Inflammatory macrophage (primary cell): ENCODE data around the gene STK38L.
A peak's percentile ranks its signal among the peaks of the same experiment; 100 is the strongest.

Experiments used
- DNase-seq, 2 donors: peaks; one replicate each; pipeline ENCODE4 v3.0.0-alpha.2; 2020 to 2022

Gene STK38L

DNA sequence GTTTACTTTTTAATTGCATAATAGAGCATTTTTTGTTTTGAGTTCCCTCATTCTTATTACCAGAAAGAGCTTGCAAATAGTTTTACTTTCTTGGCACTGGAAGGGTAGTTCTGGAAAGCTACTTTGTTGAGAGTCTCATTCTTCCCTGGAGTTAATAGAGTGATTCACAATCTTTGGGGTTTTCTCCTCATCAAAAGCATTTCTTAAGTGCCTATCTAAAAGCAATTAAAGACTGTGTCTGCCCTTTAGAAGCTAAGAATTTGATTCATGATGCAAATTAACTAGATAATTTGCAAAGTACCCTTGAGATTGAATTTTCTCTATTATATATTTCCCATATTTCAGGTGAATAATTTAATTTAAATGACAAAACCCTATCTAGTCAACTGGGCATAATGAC lies 80.4 kb downstream of the STK38L start:
- DNase-seq, result no peak

GRCh38 chr12:27330846-27331245 lies 86.8 kb downstream of the STK38L start:
- no peak for DNase-seq

DNA sequence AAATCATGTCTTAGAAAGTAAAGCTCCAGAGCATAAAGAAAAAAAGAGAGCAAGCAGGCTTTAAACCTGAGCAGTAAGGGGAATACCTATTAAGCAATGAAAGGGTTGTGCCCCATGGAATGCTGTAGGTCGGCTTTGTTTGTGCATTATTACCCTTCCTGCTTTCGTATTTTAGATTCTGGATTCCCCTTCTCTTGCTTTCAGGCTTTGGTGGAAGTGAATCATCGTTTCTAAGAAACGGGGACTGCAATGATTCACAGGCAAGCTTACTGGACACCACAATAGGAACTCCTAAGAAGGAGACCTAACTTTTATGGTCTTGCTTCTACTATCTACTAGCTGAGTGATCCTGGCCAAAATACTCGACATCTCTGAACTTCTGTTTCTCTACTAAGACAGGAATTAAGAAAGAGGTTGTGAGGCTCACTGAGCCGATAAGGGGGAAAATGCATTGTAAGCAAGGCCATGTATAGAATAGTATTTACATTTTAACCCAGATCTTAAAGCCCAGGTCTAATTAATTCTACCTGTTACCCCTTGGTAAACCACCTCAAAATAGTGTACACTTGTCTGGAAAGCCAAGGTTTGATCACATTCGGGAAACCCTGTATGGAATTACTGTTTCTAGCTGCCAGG lies 87.3 kb downstream of the STK38L start:
- DNase-seq, result peak; percentile 83 to 89

DNA sequence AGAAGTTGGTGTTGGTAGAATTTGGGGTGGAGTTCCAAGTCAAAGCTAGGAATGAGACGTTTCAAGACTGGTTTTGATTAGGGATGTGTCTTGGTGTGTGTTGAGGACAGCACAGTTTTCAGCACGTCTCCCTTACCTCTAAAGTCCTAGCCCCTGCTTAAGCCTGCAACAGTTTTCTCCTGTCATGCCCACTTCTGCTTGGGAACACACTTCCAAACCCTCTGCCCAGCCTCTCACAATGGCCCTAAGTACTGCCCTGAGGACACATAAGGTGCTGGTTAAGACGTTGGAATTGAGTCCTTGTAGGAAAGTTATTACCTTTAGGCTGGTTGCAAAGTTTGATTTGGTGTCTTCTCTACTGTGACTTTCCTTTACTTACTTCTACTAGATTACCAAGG lies 87.8 kb downstream of the STK38L start:
- DNase-seq, result no peak

DNA sequence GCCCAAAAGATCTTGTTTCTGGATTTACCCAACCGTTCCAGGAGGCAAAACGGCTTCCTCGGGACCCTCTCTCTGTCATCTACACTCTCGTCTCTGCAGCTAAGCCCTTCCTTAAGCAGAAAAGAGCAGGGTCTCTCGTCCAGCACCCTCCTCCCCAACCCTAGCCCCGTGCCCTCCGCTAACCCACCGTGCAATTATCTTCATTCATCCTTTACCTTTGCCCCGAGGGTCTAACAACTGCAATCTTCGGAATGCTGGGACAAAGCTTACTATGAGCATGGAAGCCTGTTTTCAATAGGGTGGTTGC lies 88.3 kb downstream of the STK38L start:
- no peak for DNase-seq

DNA sequence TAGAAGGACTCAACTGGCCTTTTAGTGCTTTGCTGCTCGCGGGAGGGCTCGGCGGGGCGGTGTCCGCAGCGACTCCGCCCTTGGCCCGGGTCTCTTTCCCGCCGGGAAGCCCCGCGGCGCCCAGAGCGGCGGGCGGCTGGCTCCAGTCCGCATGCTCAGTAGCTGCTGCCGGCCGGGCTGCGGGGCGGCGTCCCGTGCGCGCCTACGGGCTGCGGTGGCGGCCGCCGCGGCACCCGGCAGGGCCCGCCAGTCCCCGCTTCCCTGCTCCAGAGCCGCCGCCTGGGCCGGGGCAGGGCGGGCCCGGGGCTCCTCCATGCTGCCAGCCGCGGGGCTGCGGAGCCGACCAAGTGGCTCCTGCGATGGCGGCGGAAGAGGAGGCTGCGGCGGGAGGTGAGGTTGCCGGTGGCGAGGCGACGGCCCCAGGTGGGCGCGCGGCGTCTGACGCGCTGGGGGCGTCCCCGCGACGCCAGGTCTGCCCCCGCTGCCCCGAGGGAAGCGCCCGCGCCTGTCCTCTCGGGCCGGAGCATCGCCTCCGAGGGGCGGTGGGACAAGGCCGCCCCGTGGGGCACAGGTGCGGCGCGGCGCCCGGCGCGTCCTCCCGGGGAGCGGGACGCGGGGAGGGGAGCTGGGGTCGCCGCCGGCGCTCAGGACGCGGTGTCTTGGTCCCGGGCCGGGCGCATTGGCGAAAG lies 88.8 kb downstream of the STK38L start, which contains the start of gene BMAL2:
TSS of gene BMAL2 (plus strand) at position 123 of the 689 bp plus-strand sequence. CDS start at position 360, 237 bp downstream.
- DNase-seq, result peak; percentile 6 to 47

DNA sequence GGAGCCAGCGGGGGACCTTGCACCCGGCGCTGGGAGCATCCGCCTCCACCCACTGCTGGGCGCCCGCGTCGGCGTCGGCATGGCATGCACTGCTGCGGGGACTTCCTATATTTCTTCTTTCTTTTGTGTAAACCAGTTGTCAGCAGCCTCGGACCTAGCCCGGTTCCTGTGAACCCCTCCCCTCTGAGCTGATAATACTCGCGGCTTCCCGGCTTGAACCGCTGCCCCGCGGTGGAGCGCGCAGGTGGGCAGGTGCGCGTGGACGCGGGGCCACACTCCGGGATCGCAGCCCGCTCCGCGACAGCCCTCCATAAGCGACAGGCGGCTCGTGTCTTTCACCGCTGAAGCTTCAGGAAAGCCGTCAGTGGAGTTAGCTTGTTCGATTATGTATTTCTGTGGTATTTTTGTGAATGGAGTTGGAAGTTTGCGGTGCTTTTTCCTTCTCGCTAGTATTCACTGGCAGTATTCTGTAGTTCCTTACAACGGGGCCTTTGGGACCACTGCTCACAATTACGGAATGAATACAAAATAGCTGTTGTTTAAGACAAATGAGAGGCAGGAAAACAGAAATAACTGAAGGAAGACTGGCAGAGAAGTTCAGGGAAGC lies 89.4 kb downstream of the STK38L start:
- DNase-seq, result peak; percentile 75 to 83

- peak in 1 of 2 donors; percentile 8 for DNase-seq
These were observed 90.1 kb downstream of the STK38L start for GRCh38 chr12:27334042-27334720.

GRCh38 chr12:27334721-27335082 lies 90.6 kb downstream of the STK38L start:
- no peak for DNase-seq

DNA sequence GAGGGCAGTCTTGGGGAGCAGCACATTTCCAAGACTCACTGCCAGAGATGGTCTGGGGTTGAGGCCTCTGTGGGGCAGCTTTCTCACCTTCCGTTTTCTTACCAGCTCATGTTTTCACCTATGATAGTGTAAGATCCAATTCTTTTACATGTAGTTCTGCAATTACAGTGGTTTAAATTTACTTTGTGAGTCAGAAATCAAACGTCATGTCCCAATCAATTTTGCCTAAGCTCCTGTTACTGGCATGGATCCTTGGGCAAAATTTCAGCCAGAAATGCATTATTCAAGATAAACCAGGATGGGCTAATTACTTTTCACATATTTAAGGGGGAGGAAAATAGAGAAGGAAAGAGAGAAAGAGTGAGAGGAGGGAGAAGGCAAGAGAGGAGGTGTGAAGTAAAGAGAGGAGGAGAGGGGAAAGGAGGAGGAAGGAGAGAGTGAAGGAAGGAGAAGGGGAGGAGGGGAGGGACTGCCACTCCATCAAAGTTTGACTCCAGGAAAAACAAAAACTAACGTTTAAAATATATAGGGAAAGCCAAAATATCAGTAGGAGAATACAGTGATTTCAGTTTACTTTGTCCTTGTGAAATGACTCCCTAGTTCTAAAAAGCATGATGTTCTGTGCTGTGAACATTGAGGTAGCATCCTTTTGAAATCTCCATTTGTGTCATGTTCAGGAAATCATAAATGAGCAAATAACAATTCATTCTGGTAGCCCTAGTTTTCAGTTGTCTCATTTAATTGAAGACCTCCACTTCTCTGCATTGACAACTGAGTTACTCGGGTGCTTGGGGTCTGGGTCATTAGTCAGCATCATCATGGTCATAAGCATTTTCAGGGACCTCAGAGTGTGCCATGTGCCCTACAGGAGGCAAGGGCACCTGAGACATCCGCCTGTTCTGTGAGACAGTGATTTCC lies 91.5 kb downstream of the STK38L start:
- DNase-seq, result no peak

DNA sequence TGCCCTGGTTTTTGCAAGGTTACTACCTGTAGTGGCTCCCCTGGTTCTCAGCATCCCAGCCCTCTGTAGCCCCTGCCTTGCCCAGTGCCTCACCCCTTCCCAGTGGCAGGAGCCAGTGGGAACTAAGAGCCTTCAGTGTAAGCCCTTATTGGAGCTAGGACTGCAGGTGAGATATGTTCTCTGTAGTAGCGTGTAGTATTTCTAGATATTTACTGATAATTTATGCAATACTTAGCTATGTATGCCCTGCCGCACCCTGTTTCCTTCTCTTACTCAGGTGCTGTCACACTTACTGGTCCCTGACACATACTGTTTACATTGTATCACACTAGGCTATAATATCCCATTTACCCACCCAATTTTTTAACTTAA lies 92.2 kb downstream of the STK38L start:
- DNase-seq, result no peak

DNA sequence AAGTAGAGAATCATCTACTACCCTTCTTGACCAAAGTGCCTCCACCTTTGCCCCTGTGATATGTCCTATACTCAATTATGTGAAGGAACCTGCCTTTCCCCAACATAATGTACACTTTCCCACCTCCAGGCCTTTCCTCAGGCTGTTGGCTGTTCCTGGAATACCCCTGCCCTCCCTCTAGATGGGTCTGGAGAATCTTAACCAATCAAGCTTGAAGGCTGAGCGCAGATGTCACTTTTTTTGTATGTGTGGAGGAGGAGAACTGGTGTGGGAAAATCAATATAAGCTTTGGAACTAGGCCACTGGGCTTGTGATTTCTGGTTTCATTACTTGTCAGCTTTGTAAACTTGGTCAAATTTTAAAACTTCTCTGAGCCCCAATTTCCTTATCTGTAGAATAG lies 93.3 kb downstream of the STK38L start:
- no peak for DNase-seq

DNA sequence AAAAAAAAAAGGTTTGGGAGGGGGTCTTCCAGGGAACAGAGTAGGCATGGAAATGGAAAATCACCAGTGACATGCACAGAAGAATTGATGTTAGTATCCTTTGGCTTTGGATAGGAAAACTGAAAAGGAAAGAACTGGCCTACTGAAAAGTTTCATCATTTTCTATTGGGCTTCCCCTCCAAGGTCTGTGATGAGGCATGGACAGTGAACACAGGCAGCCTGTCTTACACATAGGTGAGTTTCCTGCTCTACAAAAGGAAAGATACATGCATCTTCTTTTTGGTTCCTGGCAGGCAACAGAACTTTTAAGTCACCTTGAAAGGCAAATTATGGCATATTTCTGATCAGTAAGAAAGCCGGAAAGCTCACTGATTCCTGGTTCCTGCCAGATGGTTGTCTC lies 94.4 kb downstream of the STK38L start:
- no peak for DNase-seq

GRCh38 chr12:27340971-27341370 lies 96.9 kb downstream of the STK38L start:
- DNase-seq, result no peak

- no peak for DNase-seq
These were observed 98.5 kb downstream of the STK38L start for GRCh38 chr12:27342536-27342935.

DNA sequence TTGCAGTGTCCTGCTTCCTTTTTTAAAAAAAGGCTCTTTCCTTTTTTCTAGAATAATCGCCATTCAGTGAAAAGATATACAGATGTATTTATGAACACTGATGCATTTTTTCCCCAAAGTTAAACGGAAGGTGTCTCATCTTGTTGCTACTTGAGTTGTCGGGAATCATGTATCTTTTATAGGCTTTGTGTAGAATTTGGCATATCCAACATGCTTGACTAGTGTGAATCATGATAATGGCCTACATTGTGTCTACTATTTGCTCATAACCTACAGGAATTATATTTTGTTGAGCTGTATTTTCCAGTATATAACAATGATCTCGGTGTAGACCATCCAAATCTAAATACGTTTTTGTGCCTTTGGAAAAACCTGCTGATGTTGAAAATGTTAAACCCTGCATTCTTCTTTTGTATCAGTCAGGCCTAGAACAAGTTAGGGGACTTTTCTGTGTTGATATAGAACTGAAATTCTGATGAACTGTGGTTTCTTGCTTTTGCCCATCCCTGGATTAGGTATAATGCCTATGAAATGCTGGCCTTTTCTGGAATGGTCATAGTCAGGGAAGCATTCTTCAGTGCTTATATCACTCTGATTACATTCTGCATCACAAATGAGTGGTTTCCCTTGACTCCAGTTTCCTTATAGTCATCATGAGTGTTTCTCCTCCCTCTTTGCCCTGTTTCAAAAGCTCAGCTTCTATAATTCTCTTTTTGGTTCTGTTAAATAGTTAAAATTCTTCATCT lies 99.3 kb downstream of the STK38L start:
- DNase-seq, result no peak

DNA sequence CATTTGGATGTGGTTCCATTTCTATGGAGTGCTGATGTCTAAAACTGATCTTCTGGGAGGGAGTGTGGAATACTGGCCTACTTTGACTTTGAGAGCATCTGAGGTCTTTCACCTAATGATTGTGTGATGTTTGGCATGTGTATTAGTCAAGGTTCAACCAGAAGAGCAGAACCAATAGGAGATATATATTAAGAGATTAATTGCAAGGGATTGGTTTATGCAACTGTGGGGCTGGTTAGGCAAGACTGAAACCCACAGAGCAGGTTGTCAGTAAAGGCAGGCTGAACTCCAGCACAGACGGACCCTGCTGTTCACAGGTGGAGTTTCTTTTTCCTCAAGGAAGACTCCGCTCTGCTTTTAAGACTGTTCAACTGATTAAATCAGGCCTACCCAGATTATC lies 100.2 kb downstream of the STK38L start:
- DNase-seq, result no peak

DNA sequence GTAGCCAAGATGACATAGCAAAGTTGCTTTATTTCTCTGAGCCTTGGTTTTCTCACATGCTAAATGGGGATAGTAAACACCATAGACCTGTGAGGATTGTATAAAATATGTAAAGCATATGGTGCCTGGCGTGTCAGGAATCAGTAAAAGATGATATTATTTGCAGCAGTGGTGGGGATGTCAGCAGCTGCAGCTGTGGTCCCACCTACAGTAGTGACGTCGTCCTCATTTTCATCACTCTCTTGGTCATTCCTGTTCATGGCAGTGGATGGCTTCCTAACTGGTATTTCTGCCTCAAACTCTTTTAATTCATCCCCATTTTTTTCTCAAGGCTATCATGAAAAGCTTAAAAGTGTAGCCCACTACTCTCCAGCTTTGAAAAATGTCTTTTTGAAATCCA lies 100.7 kb downstream of the STK38L start:
- DNase-seq, result peak in 1 of 2 donors; percentile 6

GRCh38 chr12:27345376-27345775 lies 101.3 kb downstream of the STK38L start:
- no peak for DNase-seq

GRCh38 chr12:27347779-27348178 lies 103.7 kb downstream of the STK38L start:
- DNase-seq, result no peak

- DNase-seq, result no peak
These were observed 107.4 kb downstream of the STK38L start for GRCh38 chr12:27351476-27351875.

- DNase-seq, result no peak
These were observed 111.4 kb downstream of the STK38L start for GRCh38 chr12:27355486-27355885.
